Endodermal cell (in vitro differentiated cells): Measurements from ENCODE around the gene ZNF165. TPM values are rescaled to one million over a fixed set of nuclear protein-coding genes. Genes with fewer than 3 reads are reported as not detected.
"Not testable (repeated sequence)": the region's sequence is repeated elsewhere in the genome, so short reads cannot be mapped to it uniquely, and the experiment has no call there.

Source experiments
- DNase-seq: peaks from one replicate; pipeline ENCODE4 v3.0.0-alpha.2; 2017
- H3K27ac ChIP-seq: 2 replicates; pipeline ENCODE4 v1.5.1; 2013; ENCODE audit warnings: mild to moderate bottlenecking, low read depth, low read length, moderate library complexity
- H3K27me3 ChIP-seq: 2 replicates; pipeline ENCODE4 v1.6.1; 2013; ENCODE audit warnings: mild to moderate bottlenecking, low read length, moderate library complexity; ENCODE audit not compliant: insufficient read depth, control insufficient read depth, poor library complexity, severe bottlenecking
- H3K36me3 ChIP-seq: 2 replicates; pipeline ENCODE4 v1.7.0; 2013; ENCODE audit warnings: mild to moderate bottlenecking, low read length, moderate library complexity; ENCODE audit not compliant: control insufficient read depth, insufficient read depth
- H3K4me1 ChIP-seq: one replicate; pipeline ENCODE4 v1.7.0; 2013; ENCODE audit warnings: low read length; ENCODE audit not compliant: control insufficient read depth, insufficient read depth
- H3K4me3 ChIP-seq: 2 replicates; pipeline ENCODE4 v1.5.1; 2013; ENCODE audit warnings: mild to moderate bottlenecking, low read length, moderate library complexity
- H3K9ac ChIP-seq: 2 replicates; pipeline ENCODE4 v1.6.1; 2013; ENCODE audit warnings: mild to moderate bottlenecking, low read length, moderate library complexity; ENCODE audit not compliant: poor library complexity, severe bottlenecking; ENCODE audit errors: extremely low read depth
- H3K9me3 ChIP-seq: 2 replicates; pipeline ENCODE4 v1.6.1; 2013; ENCODE audit warnings: mild to moderate bottlenecking, low read length, moderate library complexity; ENCODE audit not compliant: control insufficient read depth
- H3K27ac Mint-ChIP-seq: 2 replicates; pipeline ENCODE4 v1.8.0; 2020; ENCODE audit warnings: mixed read lengths
- H3K27me3 Mint-ChIP-seq: 2 replicates; pipeline ENCODE4 v1.8.0; 2021; ENCODE audit warnings: mild to moderate bottlenecking, mixed read lengths; ENCODE audit not compliant: insufficient read depth
- H3K36me3 Mint-ChIP-seq: 2 replicates; pipeline ENCODE4 v1.8.0; 2020; ENCODE audit warnings: low read depth, mixed read lengths
- H3K4me1 Mint-ChIP-seq: 2 replicates; pipeline ENCODE4 v1.8.0; 2020; ENCODE audit warnings: mixed read lengths
- H3K4me3 Mint-ChIP-seq: 2 replicates; pipeline ENCODE4 v1.8.0; 2020; ENCODE audit warnings: mild to moderate bottlenecking, moderate library complexity, mixed read lengths
- H3K9me3 Mint-ChIP-seq: 2 replicates; pipeline ENCODE4 v1.8.0; 2020; ENCODE audit warnings: mild to moderate bottlenecking, mixed read lengths
- WGBS, 2 experiments: methylation state at CpG; one replicate each; pipeline versions ENCODE4 v1.1.5 to v1.1.7; 2013; ENCODE audit warnings: missing lambda C conversion rate in 2 of 2, mixed read lengths in 1 of 2; ENCODE audit not compliant: insufficient coverage in 1 of 2, insufficient read length in 1 of 2; 5-methylcytosine and 5-hydroxymethylcytosine counted together
- total RNA-seq, 2 donors: library from RNA; stranded (reverse); fragmentation: NEBNext Ultra II Directional in 1 of 2; extraction: Animal tissue kit (Norgen Biotek cat#: 25700) in 1 of 2; gene quantifications; 2 replicates in 1 of 2; 3 replicates in 1 of 2; pipeline ENCODE4 v1.2.1, GENCODE V29; 2021
- TF ChIP-seq, protein P1 (sequence below): fragments of 200-600 bp; sonication (generic); conservative IDR thresholded peaks from 2 replicates; pipeline ENCODE4 v1.5.0; 2021; ENCODE audit warnings: antibody characterized with exemption, mild to moderate bottlenecking

The ZNF165 gene
- total RNA-seq, 2 donors from 2014 or later = 5.7 to 7.1 TPM

DNA sequence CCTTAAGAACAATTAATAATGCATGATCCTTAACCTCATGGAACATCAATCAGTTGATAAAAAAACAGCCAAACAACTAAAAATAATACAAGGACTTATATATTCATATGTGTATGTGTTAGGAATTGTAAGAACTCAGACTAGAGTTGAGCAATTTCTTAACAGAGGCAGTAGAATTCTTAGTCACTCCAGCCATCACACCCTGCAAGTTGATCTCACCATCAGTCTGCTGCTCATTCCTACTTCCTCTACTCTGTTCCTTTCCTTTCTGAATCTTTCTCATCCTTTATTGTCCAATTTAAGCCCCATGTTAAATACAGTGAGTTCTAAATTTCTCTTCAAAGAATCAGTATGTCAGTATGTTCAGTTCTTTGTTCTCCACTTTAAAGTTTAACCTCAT is 2.6 kb downstream of the ZNF165 start:
- TF ChIP-seq, protein P1, sequence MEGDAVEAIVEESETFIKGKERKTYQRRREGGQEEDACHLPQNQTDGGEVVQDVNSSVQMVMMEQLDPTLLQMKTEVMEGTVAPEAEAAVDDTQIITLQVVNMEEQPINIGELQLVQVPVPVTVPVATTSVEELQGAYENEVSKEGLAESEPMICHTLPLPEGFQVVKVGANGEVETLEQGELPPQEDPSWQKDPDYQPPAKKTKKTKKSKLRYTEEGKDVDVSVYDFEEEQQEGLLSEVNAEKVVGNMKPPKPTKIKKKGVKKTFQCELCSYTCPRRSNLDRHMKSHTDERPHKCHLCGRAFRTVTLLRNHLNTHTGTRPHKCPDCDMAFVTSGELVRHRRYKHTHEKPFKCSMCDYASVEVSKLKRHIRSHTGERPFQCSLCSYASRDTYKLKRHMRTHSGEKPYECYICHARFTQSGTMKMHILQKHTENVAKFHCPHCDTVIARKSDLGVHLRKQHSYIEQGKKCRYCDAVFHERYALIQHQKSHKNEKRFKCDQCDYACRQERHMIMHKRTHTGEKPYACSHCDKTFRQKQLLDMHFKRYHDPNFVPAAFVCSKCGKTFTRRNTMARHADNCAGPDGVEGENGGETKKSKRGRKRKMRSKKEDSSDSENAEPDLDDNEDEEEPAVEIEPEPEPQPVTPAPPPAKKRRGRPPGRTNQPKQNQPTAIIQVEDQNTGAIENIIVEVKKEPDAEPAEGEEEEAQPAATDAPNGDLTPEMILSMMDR = no peak
- peaks cover 30% of the 10 kb centered on the region for H3K36me3 ChIP-seq
- Mint-ChIP-seq H3K36me3 (peaks cover 52% of the 10 kb centered on the region), H3K27ac (no peak overlapping the region), H3K4me1 (peaks cover 4% of the 10 kb centered on the region), H3K4me3 (no peak overlapping the region), H3K27me3 (peaks cover 3% of the 10 kb centered on the region), H3K9me3 (peaks cover 46% of the 10 kb centered on the region)
- no peak overlapping the region for H3K9ac ChIP-seq
- H3K9me3 ChIP-seq = peaks cover 20% of the 10 kb centered on the region
- DNase-seq = no peak
- no peaks in the 10 kb centered on the region for H3K27me3 ChIP-seq
- no peaks in the 10 kb centered on the region for H3K4me1 ChIP-seq
- no peak overlapping the region for H3K4me3 ChIP-seq
- H3K27ac ChIP-seq = no peak overlapping the region

- peaks cover 57% of the 10 kb centered on the region for H3K36me3 ChIP-seq
- H3K4me1 Mint-ChIP-seq = no peaks in the 10 kb centered on the region
- WGBS, 2 experiments = 94 to 100% methylated on average over 1 to 5 of the region's 5 CpGs
- H3K9me3 ChIP-seq = peaks cover 33% of the 10 kb centered on the region
- peaks cover 67% of the 10 kb centered on the region for H3K36me3 Mint-ChIP-seq
- peaks cover 50% of the 10 kb centered on the region for H3K9me3 Mint-ChIP-seq
- H3K27ac Mint-ChIP-seq = no peak overlapping the region
- H3K27me3 Mint-ChIP-seq = no peaks in the 10 kb centered on the region
- no peak overlapping the region for H3K4me3 Mint-ChIP-seq
- no peaks in the 10 kb centered on the region for H3K4me1 ChIP-seq
- H3K9ac ChIP-seq = no peak overlapping the region
- H3K4me3 ChIP-seq = peak overlapping the region; percentile 44
- no peak for DNase-seq
- TF ChIP-seq, protein P1 = no peak
- H3K27me3 ChIP-seq = no peaks in the 10 kb centered on the region
- no peak overlapping the region for H3K27ac ChIP-seq
Measured at GRCh38 chr6:28089054-28089453, 8.7 kb downstream of the ZNF165 start.

- H3K27ac ChIP-seq = no peak overlapping the region
- TF ChIP-seq, protein P1 = no peak
- H3K36me3 Mint-ChIP-seq = peaks cover 51% of the 10 kb centered on the region
Measured at GRCh38 chr6:28090917-28091586, 10.7 kb downstream of the ZNF165 start.

DNA sequence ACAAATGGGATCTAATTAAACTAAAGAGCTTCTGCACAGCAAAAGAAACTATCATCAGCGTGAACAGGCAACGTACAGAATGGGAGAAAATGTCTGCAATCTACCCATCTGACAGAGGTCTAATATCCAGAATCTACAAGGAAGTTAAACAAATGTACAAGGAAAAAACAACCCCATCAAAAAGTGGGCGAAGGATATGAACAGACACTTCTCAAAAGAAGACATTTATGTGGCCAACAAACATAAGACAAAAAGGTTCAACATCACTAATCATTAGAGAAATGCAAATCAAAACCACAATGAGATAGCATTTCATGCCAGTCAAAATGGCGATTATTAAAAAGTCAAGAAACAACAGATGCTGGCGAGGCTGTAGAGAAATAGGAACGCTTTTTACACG is 21.9 kb downstream of the ZNF165 start:
- H3K36me3 Mint-ChIP-seq, H3K4me1 Mint-ChIP-seq, H3K27ac ChIP-seq, H3K27ac Mint-ChIP-seq, DNase-seq, H3K36me3 ChIP-seq, H3K4me1 ChIP-seq, H3K9ac ChIP-seq, H3K4me3 ChIP-seq, H3K9me3 ChIP-seq, H3K4me3 Mint-ChIP-seq: not testable (repeated sequence)
- H3K27me3 ChIP-seq = peaks cover 45% of the 10 kb centered on the region
- Mint-ChIP-seq H3K27me3 (peaks cover 54% of the 10 kb centered on the region), H3K9me3 (peaks cover 27% of the 10 kb centered on the region)
- 81 to 86% methylated on average over 7 of the region's 7 CpGs for WGBS, 2 experiments

More at GRCh38 chr6:28090917-28091586, 10.7 kb downstream of the ZNF165 start:
- H3K27me3 Mint-ChIP-seq = no peaks in the 10 kb centered on the region
- Histone ChIP-seq H3K4me3 (no peak overlapping the region), H3K4me1 (no peaks in the 10 kb centered on the region), H3K9me3 (peaks cover 33% of the 10 kb centered on the region), H3K9ac (no peak overlapping the region), H3K27me3 (no peaks in the 10 kb centered on the region), H3K36me3 (peaks cover 49% of the 10 kb centered on the region)
- H3K4me1 Mint-ChIP-seq = no peaks in the 10 kb centered on the region
- no peak for DNase-seq
- H3K27ac Mint-ChIP-seq = no peak overlapping the region
- no peak overlapping the region for H3K4me3 Mint-ChIP-seq
- WGBS, 2 experiments = 96 to 100% methylated on average over 1 to 30 of the region's 33 CpGs
- H3K9me3 Mint-ChIP-seq = peaks cover 41% of the 10 kb centered on the region

DNA sequence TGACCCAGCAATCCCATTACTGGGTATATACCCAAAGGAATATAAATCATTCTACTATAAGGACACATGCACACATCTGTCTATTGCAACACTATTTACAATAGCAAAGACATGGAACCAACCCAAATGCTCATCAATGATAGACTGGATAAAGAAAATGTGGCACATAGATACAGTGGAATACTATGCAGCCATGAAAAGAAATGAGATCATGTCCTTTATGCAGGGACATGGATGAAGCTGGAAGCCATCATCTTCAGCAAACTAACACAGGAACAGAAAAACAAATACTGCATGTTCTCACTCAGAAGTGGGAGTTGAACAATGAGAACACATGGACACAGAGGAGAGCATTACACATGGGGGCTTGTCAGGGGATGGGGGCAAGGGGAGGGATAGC is 22.3 kb downstream of the ZNF165 start:
- not testable (repeated sequence) for DNase-seq, H3K4me3 Mint-ChIP-seq, H3K27ac Mint-ChIP-seq, H3K4me1 ChIP-seq, H3K4me3 ChIP-seq, H3K4me1 Mint-ChIP-seq, H3K36me3 ChIP-seq, H3K36me3 Mint-ChIP-seq, H3K9ac ChIP-seq, H3K9me3 ChIP-seq, H3K27ac ChIP-seq
- Mint-ChIP-seq H3K9me3 (peaks cover 23% of the 10 kb centered on the region), H3K27me3 (peaks cover 55% of the 10 kb centered on the region)
- peaks cover 45% of the 10 kb centered on the region for H3K27me3 ChIP-seq
